ENCODE measurements around the gene VASN. TPM values are rescaled to one million over a fixed set of nuclear protein-coding genes. Genes with fewer than 3 reads are reported as not detected.

VASN gene
- total and polyA plus RNA-seq, 10 of the 15 experiments (the other 5 are each of a cell fraction or from before 2014, with no cell fraction given), result 0.02 to 0.19 (median 0.14) TPM; not detected in 6

DNA sequence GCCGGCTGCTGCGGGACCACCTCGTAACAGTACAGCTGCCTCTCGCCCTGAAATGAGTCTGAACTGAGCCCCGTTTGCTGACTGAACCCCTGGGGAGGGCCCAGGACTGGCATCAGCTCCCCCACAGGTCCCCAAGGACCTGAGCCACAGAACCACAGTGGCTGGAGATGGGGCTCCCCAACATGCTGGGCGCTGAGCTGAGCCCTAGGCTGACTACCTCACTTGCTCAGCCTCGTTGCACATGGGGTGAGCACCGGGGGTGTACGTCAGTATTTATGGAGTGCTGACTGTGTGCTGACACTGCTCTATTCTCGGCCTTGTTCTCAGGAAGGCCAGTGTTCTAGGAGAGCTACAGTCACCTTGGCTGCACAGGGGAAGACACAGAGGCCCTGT, 6.6 kb upstream of the VASN start:
- ChIA-PET RAD21 (ENCODE audit: unreplicated experiment) (interaction anchor here (1.1 kb wide), 1 partner anchor 37 kb away, joined by 4 read pairs; no protein-coding TSS in a partner anchor), CTCF (interaction anchor here (1.0 kb wide), 1 partner anchor 38 kb away, joined by 4 read pairs; no protein-coding TSS in a partner anchor), POLR2A (no interaction called here), SMC1A (ENCODE audit: uncharacterized antibody, unreplicated experiment) (no interaction called here)
- Histone ChIP-seq H2AFZ (ENCODE audit: control insufficient read depth, low read depth, low read length) (no peak overlapping the region), H3K36me3 (ENCODE audit: control insufficient read depth in 2 of 2, insufficient read depth in 2 of 2, low read length in 1 of 2) (peaks cover 0 to 34% of the 10 kb centered on the region in 2 experiments; a peak in 2 of 4 replicates), H3K4me3 (no peak overlapping the region), H3K4me2 (ENCODE audit: control insufficient read depth, insufficient read depth) (no peak overlapping the region), H3K9ac (ENCODE audit: control insufficient read depth, insufficient read depth, low read length) (no peak overlapping the region), H3K27me3 (replicated peaks in 1 of 2; ENCODE audit: control insufficient read depth in 2 of 2, insufficient read depth in 2 of 2, low read length in 1 of 2) (no peaks in the 10 kb centered on the region), H4K20me1 (ENCODE audit: control insufficient read depth, insufficient read depth) (no peaks in the 10 kb centered on the region), H3K79me2 (ENCODE audit: control insufficient read depth, insufficient read depth, low read length) (no peaks in the 10 kb centered on the region), H3K27ac (ENCODE audit: control insufficient read depth, insufficient read depth) (no peak overlapping the region), H3K9me3 (replicated peaks; ENCODE audit: control insufficient read depth, insufficient read depth, low read length) (no peaks in the 10 kb centered on the region), H3K4me1 (ENCODE audit: control insufficient read depth, insufficient read depth, low read length) (peaks cover 7% of the 10 kb centered on the region)
- FAIRE-seq (no peak), ATAC-seq (peak; percentile 69), DNase-seq (ENCODE audit: low read depth, low spot score) (peak; percentile 25)
- intact Hi-C loops (cut with micrococcal nuclease; ENCODE audit: unreplicated experiment), result no loop called here
- in situ Hi-C loops (cut with MboI), result no loop called here
- 4% methylated on average over 10 of the region's 10 CpGs for WGBS (ENCODE audit: insufficient coverage, insufficient replicate concordance, low lambda C conversion rate, missing lambda C conversion rate)
- TF ChIP-seq POU2F2 (IDR thresholded peaks at IDR 0.05; ENCODE audit: borderline replicate concordance, low read depth, low read length), result no peak
- TF ChIP-seq, protein P1, sequence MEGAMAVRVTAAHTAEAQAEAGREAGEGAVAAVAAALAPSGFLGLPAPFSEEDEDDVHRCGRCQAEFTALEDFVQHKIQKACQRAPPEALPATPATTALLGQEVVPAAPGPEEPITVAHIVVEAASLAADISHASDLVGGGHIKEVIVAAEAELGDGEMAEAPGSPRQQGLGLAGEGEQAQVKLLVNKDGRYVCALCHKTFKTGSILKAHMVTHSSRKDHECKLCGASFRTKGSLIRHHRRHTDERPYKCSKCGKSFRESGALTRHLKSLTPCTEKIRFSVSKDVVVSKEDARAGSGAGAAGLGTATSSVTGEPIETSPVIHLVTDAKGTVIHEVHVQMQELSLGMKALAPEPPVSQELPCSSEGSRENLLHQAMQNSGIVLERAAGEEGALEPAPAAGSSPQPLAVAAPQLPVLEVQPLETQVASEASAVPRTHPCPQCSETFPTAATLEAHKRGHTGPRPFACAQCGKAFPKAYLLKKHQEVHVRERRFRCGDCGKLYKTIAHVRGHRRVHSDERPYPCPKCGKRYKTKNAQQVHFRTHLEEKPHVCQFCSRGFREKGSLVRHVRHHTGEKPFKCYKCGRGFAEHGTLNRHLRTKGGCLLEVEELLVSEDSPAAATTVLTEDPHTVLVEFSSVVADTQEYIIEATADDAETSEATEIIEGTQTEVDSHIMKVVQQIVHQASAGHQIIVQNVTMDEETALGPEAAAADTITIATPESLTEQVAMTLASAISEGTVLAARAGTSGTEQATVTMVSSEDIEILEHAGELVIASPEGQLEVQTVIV (IDR thresholded peaks at IDR 0.05; ENCODE audit: borderline replicate concordance, partially characterized antibody), result no peak
- peak; percentile 59; the same call in 1 of the 2 replicates for TF ChIP-seq RUNX3 (IDR thresholded peaks at IDR 0.05; ENCODE audit: low read length)
- TF ChIP-seq MYB (IDR thresholded peaks at IDR 0.05; ENCODE audit: borderline replicate concordance, low read depth, low read length), result no peak
- TF ChIP-seq NRF1 (conservative IDR thresholded peaks at IDR 0.05; ENCODE audit: low read depth, low read length), result no peak
- 0 out of 2 replicates have a peak, but pooled peaks have one; percentile 18 for TF ChIP-seq CREB1 (IDR thresholded peaks at IDR 0.05; ENCODE audit: low read depth)
- no peak for TF ChIP-seq IRF4 (IDR thresholded peaks at IDR 0.05; ENCODE audit: low read depth, low read length)
- TF ChIP-seq TBL1XR1 (IDR thresholded peaks at IDR 0.05; ENCODE audit: low read depth, low read length), result no peak
- TF ChIP-seq MEF2B (IDR thresholded peaks at IDR 0.05; ENCODE audit: partially characterized antibody, poor library complexity, severe bottlenecking), result peak; percentile 51
- TF ChIP-seq, protein P2, sequence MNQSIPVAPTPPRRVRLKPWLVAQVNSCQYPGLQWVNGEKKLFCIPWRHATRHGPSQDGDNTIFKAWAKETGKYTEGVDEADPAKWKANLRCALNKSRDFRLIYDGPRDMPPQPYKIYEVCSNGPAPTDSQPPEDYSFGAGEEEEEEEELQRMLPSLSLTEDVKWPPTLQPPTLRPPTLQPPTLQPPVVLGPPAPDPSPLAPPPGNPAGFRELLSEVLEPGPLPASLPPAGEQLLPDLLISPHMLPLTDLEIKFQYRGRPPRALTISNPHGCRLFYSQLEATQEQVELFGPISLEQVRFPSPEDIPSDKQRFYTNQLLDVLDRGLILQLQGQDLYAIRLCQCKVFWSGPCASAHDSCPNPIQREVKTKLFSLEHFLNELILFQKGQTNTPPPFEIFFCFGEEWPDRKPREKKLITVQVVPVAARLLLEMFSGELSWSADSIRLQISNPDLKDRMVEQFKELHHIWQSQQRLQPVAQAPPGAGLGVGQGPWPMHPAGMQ (IDR thresholded peaks at IDR 0.05; ENCODE audit: borderline replicate concordance), result no peak
- BruUV-seq (replicated peaks), result no TSS peak

All from GM12878 (cell line).